AML-193 (cell line): ENCODE results near the gene FBXW4.

Experiments used
- DNase-seq, 2 experiments: peaks; one replicate each; lab custom pipeline; 2025; lab: John Stamatoyannopoulos, UW

FBXW4 gene

DNA sequence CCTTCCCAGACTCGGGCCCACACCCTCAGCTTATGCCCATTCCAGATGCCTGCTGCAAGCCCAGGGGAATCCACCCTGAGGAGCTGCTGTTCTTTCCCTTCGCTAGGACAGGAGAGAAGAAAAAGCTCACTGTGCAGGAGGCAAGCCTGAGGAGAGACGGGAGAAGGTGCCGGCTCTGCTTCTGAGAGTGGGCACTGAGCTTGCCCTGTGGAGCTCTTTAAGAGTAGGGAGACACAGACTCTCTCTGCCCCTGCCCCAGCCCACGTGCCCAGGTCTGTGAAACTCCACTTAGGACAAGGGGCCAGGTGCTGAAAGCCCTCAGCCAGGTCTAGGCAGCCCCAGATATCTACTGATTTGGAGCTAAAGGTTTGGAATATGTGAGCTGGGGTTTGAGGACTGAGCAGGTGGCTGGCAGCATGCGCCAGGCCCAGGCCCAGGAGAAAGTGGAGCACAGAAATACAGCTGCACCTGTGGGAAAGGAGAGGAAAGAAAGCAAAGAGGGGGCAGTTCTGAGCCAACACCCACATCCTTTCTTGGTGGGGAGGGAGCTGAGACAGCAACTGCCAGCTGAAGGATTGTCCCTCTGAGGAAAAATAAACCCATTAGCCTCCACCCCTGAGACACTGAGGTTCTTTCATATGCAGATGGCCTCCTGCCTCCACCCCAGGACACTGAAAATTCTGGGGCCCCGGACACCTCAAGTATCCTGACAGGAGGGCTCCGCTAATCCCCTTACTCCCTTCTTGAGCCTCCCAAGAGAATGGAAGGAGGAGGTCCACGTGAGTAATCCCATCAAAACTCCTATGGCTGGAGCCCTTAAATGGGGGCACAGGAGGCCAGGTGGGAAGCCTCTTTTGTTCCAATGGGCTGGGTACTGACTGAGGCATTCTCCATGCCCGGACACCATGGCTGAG is 114.2 kb downstream of the FBXW4 start:
- no peak for DNase-seq

DNA sequence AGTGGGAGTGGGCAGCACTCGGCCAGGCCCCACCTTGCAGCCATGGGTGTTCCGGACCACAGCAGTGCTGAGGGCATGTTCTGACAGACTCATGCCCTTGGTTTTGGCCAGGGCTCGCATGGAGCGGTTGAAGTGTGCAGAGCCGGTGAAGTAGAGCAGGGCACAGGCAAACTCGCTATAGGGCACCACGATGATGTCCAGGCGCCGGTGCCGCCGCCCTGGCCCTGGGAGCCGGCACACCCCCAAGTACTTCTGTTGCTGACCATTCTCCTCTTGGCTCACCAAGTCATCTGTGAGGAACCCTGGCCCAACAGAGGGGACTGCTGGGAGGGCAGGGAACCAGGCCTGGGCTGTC is 115.5 kb downstream of the FBXW4 start:
- DNase-seq = no peak

DNA sequence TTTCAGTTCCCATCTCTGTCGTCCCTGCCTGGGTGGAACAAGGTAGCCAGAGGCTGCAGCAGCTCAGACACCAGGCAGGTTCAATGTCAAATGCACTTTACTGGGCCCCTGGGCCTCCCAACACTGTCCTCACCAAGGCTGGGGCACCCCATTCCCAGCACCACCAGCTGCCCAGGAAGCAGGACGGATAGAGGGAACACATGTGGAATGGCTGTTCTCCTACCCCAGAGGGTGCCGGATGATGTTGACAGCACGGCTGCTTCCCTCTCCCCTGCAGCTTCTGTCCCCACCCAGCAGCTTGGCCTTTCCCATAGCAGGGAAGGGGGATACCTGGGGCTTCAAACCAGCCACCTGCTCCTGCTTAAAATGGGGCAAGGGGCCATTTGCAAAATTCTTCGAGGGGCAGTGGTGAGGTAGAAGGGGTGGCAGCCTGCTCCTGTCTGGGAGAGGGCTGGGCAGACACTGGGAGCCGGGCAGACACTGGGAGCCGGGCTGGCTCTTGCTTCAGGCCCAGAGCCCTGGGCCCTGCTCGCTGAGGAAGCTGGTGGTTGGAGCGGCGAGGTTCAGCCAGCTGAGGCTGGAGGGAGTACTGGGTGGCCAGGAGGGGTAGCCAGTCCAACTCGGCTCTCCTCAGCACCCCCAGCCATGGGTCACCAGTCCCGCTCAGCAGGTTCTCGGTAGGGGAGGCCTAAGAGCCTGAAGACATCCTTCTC is 116.0 kb downstream of the FBXW4 start:
- no peak for DNase-seq

DNA sequence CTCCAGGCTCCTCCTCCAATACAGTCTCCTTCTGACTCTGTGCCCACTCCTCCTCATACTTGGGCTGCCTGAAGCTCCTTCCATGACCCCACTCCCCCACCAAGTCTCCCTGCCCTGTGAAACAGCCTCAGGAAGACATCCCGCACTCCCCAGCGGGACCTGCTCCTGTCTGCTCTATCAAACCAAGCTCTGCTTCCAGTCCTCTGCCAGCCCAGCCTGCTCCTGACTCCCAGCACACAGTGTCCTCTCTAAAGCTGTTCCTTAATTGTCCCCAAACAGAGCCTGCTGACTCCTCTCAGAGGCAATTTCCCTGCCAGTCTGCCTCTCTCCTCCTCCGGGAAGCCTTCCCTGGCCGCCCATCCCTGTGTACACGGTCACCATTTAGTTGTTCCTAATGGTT is 116.8 kb downstream of the FBXW4 start:
- no peak for DNase-seq

DNA sequence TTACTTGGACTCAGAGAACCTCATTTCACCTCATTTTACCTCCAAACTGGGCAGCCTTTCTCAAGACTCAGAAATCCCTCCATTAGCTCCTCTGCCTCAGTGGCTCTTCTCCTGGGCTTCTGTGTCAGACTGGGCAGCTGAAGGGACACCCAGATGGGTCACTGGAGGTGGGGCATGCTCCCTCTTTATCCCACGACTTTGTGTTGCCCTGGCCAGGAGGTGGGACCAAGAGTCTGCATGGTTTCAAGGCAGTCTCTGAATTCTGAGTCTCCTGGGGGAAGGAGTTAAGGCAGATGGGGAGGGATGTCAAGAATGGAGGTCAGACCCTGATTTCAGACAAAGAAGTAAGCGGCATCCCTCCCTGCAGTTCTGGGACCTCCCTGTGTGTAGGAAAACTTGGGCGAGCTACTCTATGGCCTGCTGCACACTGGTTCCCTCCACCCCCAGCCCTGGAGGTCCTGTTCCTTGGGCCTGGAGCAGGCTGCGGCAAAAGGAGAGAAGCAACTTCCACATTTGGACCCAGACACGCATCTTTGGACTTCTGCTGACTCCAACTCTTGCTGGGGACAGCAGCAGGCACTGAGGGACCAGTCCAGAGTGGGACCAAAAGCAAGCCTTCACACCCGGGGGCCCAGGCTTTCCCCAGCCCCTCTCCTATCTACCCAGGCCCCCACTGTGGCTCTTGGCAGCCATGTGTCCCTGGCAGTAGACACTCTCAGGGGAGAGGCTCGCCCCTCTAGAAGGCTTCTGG is 117.7 kb downstream of the FBXW4 start:
- DNase-seq = no peak

DNA sequence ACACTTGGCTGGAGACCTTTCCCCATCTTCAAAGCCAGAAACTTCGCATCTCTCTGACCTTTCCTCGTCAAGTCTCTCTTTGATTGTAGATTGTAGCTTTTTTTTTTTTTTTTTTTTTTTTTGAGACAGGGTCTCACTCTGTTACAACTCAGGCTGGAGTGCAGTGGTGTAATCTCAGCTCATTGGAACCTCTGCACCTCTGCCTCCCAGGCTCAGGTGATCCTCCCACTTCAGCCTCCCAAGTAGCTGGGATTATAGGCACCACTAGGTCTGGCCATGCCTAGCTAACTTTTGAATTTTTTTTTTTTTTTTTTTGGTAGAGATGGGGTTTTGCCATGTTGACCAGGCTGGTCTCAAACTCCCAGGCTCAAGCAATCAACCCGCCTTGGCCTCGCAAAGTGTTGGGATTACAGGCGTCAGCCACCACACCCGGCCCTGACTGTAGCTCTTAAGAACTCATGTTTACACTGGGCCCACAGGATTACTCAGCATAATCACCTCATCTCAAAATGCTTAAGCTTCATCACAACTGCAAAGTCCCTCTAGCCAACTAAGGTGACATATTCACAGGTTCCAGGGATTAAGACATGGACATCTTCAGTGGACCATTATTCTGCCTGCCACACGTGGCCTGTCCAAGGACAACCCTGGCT is 118.6 kb downstream of the FBXW4 start:
- no peak for DNase-seq

DNA sequence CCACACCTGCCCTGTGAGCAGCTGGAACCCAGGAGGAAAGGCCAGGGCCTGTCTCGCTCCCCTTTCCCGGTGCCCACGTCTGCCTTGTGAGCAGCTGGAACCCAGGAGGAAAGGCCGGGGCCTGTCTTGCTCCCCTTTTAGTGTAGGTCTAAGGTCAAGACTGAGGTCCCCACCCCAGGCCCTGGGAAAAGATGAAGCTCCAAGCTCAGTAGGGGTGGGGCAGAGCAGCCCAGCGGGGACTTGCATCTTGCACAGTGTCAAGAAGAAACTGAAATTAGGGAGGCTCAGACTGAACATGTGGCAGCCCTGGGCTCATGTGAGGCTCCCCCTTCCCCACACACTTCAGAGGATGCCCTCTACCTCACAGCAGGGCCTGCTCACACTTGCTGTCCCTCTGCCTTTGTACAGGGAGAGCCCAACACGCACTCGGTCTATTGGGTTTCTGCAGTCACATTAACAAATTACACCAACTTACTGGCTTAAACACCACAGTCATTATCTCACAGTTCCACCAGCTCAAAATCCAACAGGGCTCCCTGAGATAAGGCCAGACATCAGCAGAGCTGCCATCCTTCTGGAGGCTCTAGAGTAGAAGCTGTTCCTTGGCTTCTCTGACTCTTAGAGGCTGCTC is 119.3 kb downstream of the FBXW4 start:
- no peak for DNase-seq

DNA sequence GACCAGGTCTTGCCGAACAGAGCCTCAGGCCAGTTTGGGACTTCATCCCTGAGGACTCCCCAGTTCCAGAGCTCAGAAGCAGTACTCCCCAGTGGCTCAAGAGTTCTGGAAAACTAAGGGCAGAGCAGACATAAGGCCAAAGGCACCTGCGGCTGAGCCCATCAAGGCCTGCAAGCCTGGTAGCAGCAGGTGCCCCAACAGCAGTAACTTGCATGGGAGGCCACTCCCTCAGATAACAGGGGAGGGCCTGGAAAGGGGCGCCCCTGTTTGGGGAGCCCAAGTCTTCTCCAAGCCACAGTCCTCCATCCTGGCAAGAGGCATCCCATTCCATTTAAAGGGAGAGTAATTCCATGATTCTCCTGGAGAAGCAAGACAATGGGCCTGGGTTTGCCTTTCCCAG is 119.9 kb downstream of the FBXW4 start:
- no peak for DNase-seq

DNA sequence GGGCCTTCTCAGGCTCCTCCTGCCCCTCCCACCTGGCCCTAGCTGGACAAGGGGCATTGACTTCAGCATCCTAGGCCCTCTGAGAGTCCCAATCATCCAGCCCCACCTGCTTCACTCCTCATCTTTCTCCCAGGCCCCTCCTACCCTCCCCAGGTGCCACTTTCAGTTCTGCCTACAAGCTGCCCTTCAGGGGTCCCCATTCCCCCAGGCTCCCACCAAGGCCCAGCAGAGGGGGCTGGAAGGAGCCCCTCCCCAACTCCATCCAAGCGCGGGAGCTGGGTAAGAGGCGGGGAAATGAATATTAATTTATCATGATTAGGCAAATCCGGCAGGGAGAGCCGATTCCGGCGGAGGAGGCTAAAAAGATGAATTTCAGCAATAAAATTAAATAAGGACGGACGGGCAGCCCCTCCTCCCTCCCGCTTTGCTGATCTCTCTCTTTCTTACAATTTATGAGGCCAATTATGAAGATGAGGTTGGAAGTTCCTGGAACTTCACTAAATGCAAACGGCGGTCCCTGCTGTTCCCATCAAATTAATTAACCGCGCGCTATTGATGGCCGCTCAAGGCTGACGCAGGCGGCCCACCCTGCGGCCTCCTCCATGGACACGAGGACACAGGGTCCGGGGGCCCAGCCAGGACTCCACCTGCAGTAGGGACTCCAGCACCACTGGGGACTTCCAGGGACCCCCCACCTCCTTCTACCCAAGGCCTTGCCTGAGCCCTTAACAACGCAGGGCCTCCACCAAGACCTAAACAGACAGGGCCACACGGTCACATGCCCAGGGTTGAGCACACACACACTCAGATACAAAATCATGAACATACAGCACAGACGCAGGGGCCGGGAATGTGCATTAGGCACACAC is 120.9 kb downstream of the FBXW4 start:
- DNase-seq = no peak

DNA sequence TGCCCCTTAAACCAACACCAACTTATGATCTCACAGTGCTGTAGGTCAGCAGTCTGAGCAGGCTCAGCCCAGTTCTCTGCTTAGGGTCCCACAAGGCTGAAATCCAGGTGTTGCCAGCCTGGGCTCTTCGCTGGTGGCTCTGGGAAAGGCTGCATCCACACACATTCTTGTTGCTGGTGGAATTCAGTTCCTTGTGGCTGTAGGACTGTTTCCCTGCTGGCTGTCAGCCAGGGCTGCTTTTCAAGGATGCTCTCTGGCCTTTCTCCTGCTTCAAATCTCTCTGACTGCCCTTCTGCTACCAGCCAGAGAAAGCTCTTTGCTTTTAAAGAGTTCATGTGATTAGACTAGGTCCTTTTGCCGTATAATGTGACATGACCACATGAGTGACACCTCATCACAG is 122.2 kb downstream of the FBXW4 start:
- no peak for DNase-seq

DNA sequence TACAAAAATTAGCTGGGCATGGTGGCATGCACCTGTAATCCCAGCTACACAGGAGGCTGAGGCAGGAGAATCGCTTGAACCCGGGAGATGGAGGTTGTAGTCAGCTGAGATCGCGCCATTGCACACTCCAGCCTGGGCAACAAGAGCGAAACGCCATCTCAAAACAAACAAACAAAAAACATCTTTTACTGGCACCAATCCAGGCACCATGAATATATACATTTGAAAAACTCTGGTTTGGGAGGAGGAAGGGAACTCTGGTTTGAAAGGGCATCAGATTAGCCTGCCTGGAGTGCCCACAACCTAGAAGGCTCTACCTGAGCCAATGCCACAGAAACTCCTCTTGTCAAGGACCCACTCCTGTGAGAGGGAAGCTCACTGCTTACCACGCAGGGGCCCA is 122.8 kb downstream of the FBXW4 start:
- no peak for DNase-seq

DNA sequence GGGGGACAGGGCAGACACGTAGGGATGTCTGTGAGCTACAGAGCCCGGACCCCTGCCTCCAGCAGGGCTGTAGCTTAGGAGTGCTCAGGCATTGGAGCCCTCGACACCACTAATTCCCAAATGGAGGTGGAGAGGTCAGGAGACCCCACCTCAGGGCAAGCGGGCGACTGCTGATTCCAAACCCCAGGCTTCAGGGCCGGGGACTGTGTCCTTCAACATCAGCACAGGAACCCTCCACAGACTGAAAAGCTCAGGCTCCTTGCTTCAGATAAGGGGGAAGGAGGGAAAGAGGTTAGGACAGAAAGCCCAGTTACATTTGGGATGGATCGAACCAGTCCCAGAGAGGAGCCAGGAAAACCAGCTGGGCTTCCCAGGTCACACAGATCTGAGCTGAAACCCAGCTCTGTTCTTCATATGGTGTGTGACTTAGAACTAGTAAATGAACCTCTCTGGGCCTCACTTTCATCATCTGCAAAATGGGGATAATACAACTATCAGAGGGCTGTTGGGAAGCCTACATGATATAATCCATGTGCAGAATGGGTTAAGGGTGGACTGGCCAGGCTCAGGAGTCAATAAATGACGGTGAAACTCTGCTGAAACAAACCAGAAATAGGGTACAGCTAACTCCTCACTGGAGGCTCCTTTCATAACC is 123.6 kb downstream of the FBXW4 start:
- DNase-seq = no peak

DNA sequence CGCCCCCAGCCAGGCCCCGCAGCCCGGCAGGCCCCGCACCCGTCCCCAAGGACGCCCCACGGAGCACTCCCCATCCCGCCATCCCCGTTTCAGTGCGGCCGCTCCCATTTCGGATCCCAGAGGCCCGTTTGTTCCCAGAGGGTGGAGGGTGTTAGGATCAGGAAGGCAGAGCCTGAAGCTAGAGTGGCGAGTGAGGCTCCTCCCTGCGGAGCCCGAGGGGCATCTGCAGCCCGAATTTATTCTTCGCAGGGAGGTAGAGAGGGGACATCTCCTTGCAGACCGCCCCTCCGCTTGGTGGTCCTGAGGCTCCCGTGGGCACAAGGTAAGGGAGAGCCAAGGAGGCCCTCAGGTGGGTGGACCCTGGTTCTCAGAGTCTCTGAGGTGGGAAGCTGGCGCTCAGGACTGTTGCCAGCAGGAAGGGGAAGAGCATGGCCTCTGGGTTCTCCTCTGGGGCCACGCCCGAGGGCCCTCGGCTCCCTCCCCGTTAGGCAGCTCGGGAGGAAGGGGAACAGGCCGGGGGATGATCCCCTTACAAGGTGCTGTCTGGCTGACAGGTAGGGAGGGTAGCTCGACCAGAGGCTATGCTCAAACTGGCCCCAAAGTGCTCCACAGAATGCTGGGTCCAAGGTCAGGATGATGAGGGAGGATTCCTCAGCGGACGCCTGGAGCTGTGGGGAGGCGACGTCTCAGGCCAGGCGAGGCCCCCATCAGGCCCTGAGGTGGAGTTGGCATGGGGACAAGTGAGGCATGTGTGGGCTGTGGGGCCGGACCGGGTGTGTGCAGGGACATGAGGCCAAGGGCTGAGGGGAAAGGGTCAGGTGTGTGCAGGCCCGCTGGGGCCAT is 124.3 kb downstream of the FBXW4 start:
- DNase-seq = peak; percentile 52

DNA sequence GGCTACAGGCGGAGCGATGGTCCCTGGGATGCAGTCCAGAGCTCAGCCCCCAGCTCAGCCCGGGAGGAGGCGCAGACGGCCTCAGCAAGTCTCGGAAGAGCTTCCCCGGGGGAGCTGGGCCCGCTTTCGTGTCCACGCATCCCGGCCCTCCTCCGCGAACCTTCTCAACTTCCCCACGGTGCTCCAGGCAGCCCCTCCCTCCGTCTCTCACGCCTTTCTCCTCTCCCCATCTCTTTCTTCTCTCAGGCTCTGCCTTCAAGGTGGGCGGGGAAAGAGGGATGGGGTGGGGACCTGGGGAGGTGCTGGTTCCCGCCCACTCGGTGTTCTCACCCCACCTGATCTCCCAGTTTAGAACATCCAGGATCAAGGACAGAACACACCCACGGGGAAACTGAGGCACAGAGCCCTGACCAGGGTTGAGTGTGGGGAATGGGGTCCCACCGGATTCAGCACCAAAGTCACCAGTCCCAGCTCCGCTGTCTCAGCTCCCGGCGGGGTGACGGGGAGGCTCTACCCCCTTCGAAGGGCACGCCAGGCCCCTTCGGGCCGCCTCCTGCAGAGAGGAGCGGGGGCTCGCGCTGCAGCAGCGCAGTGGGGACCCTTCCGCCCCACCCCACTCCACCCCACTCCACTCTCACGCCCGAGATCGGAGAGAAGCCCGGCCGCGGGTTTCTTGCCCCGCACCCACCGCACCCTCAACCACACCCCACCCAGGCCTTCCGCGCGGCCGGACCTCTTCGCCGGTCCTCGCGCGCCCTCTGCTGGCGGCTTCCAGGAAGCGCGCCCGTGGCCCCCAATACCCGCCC is 125.1 kb downstream of the FBXW4 start:
- DNase-seq = peak; percentile 47 to 52

DNA sequence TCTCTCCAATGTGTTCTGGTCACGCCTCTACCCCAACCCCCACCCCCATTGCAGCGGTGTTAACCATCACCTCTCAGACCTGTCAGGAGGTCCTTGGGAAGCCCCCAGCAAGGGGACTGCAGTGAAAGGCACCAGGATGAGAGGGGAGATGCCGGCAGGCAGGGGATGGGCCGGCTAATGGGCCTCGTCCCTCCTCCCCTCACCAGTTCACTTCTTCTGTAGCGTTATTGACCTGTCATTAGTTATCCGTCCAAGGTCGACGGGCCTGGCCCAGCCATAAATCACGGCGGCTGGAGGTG is 125.7 kb downstream of the FBXW4 start:
- no peak for DNase-seq

DNA sequence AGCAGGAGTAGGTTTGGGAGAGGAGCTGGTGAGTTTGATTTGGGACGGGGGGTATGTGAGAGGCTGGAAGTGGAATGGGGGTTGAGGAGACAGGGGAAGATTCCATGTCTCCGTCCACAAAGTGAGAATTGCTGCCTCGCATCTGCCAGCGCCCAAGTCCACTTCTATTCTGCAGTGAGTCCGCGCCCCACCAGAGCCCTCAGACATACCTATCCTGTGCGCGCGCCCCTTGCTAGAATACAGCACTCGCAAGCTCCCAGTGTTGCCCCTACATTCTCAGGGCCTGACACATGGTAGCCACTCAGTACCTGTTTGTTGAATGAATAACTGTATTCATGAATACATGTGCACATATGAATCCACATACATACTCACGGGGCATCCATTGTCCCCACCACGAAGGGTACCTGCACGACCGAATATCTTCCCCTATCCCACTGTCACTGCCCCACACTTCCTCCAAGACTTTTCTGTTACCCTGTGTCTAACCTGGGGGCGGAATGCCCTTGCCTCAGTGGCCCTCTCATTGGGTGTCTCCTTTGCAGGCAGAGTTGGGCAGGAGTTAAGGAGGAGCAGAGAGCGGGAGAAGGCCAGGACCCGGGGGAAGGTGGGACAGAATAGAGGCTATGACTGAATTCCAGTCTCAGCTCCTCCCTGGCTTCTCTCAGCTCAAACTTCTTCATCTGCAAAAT is 126.8 kb downstream of the FBXW4 start:
- no peak for DNase-seq

DNA sequence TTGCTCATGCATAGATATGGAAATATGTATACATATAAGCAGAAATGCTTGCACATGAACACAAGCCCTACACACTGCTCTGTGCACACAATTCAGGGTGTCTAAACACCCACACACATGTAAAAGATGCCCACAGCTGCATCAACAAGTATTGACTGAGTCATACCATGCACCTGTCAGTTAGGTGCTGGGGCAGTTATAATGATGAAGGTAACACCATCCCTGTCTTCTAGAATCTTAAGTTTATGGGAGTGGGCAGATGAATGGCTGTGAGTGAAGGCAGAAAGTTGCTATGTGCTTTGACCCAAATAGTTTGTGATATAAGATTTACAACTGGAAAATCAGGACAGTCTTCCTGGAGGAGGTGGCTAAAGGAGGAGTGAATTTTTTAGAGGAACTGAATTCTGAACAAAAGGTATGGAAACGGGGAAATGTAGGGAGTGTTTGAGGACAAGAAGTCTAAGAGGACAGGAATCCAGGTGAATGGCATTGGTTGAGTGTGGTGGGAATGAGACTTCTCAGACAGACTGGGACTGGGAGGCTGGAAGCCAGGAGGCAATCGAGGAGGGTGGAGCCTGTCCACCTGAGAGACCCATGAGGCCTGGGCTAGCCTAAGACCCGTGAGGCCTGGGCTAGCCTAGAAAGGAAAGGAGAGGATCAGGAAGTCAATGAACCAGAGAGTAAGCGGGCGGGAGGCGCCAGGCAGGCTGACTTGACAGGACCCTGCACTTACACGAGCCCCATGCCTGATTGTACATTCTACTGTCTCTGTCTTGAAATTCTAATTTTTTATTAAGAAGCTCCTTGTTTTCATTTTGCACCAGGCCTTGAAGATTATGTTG is 127.6 kb downstream of the FBXW4 start:
- DNase-seq = no peak
